ENCODE data around the gene DZIP1L. TPM values are rescaled to one million over a fixed set of nuclear protein-coding genes. Genes with fewer than 3 reads are reported as not detected.
A peak's percentile ranks its signal among the peaks of the same experiment; 100 is the strongest.

Gene DZIP1L
- total RNA-seq, 3 donors from 2014 or later: 1.8 to 9.2 (median 3.2) TPM

DNA sequence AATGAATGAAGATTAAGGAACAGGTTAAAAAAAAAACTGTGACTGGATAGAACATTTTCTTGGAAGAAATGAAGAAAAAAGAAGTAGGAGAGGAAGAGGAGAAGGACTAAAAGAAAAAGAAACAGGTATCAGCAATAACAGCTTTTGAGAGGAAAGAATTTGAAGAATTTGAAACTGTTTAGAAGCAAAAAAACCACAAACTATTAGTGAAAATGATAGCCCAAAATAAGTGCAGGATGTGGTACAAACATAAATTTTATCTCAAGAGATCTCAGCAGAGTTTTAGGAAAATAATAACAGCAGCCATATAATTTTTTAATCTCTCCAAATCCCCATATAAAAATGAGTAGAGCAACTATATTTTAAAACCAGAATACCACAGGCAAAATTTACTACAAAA lies 25.5 kb upstream of the DZIP1L start:
- no peak for DNase-seq
- Histone ChIP-seq H3K36me3 (ENCODE audit: low read depth) (no peaks in the 10 kb centered on the region), H3K4me3 (no peak overlapping the region), H3K4me1 (ENCODE audit: low read depth) (no peaks in the 10 kb centered on the region), H3K9me3 (no peaks in the 10 kb centered on the region)
- no peak for ATAC-seq
- no peak for TF ChIP-seq CTCF (IDR thresholded peaks at IDR 0.05)
- intact Hi-C loops (cut with DNase I, micrococcal nuclease): no loop called here

GRCh38 chr3:138139691-138140090 lies 24.3 kb upstream of the DZIP1L start:
- Histone ChIP-seq H3K36me3 (ENCODE audit: low read depth) (no peaks in the 10 kb centered on the region), H3K4me3 (no peak overlapping the region), H3K9me3 (no peaks in the 10 kb centered on the region), H3K4me1 (ENCODE audit: low read depth) (no peaks in the 10 kb centered on the region)
- DNase-seq: no peak
- intact Hi-C loops (cut with DNase I, micrococcal nuclease): no loop called here
- no peak for ATAC-seq
- no peak for TF ChIP-seq CTCF (IDR thresholded peaks at IDR 0.05)

GRCh38 chr3:138137861-138138260 lies 22.5 kb upstream of the DZIP1L start:
- TF ChIP-seq CTCF (IDR thresholded peaks at IDR 0.05): no peak
- H3K4me1 ChIP-seq (ENCODE audit: low read depth): no peaks in the 10 kb centered on the region
- intact Hi-C loops (cut with DNase I, micrococcal nuclease): no loop called here
- no peaks in the 10 kb centered on the region for H3K9me3 ChIP-seq
- no peak overlapping the region for H3K4me3 ChIP-seq
- no peak for DNase-seq
- no peaks in the 10 kb centered on the region for H3K36me3 ChIP-seq (ENCODE audit: low read depth)
- no peak for ATAC-seq

GRCh38 chr3:138136201-138136600 lies 20.8 kb upstream of the DZIP1L start:
- Histone ChIP-seq H3K4me1 (ENCODE audit: low read depth) (no peaks in the 10 kb centered on the region), H3K36me3 (ENCODE audit: low read depth) (no peaks in the 10 kb centered on the region), H3K9me3 (no peaks in the 10 kb centered on the region), H3K4me3 (no peak overlapping the region)
- peak; percentile 24 for ATAC-seq
- DNase-seq: no peak
- intact Hi-C loops (cut with DNase I, micrococcal nuclease): no loop called here
- TF ChIP-seq CTCF (IDR thresholded peaks at IDR 0.05): no peak

DNA sequence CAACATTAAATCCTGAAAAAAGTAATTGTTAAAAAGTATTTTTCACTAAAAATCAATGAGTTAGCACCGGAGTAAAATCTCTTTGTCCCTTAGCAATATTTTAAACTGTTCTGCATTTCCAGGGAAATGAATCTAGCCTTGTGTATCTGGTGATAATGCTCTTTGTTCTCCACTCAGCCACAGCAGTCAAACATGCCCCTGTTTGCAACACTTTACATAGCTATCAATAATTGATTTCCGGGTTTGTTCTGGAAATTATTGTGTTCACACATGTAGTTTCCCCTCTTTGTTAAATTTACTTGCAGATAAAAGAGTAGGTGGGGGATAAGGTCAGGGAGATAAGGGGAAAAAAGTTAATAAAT lies 20.4 kb upstream of the DZIP1L start:
- TF ChIP-seq CTCF (IDR thresholded peaks at IDR 0.05): no peak
- intact Hi-C loops (cut with DNase I, micrococcal nuclease): no loop called here
- DNase-seq (no peak), ATAC-seq (no peak)
- Histone ChIP-seq H3K4me3 (no peak overlapping the region), H3K9me3 (no peaks in the 10 kb centered on the region), H3K36me3 (ENCODE audit: low read depth) (no peaks in the 10 kb centered on the region), H3K4me1 (ENCODE audit: low read depth) (no peaks in the 10 kb centered on the region)

GRCh38 chr3:138135146-138135832 lies 19.9 kb upstream of the DZIP1L start:
- Histone ChIP-seq H3K4me3 (no peak overlapping the region), H3K9me3 (no peaks in the 10 kb centered on the region), H3K36me3 (ENCODE audit: low read depth) (no peaks in the 10 kb centered on the region), H3K4me1 (ENCODE audit: low read depth) (no peaks in the 10 kb centered on the region)
- intact Hi-C loops (cut with DNase I, micrococcal nuclease): no loop called here
- no peak for ATAC-seq
- no peak for TF ChIP-seq CTCF (IDR thresholded peaks at IDR 0.05)
- no peak for DNase-seq
